ENCODE measurements around the gene MYH14.

Gene MYH14

DNA sequence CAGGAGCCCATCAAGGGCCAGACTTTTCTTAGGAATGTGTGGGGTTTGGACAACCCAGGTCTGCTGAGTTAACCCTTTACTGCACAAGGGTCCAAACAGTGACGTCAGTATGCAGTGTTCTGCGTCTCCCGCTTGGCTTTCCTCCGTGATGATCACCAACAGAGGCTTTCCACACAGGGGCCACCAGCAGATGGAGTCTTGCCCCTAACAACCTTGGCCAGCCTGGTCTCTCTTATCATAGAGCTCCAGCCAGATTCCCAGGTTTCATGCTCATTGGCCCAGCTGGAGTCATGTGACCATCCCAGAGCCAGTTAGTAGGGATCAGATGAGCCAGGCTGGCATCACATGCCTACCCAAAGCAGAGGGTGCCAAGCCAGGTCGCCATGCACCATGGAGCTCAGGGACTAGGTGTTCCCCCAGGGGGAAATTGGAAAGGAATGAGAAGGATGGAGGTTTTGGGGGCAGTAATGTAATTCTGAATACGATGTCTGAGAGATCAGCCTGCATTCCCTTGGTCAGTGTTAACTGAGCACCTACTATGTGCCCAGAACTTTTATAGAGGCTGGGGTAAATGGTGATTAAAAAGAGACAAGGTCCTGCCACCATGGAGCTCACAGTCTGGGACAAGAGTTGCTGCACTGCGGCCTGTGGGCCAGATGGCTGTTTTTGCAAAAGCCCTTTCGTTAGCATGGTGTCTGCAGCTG lies 61.2 kb downstream of the MYH14 start:
- ATAC-seq, result no peak

DNA sequence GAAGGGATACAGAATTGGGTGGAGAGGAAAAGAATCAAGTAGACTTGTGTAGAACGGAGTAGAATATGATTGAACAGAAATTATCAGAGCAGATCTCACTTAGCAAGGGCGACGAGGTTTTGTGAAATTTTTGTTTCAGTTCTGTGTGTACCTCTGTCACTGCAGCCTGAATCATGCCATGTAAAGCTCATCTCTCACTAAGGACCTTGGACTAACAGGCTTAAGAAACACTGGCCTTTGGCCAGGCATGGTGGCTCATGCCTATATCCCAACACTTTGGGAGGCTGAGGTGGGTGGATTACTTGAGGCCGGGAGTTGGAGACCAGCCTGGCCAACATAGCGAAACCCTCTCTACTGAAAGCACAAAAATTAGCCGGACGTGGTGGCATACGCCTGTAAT lies 62.6 kb downstream of the MYH14 start:
- no peak for ATAC-seq

- ATAC-seq, result no peak
Measured at GRCh38 chr19:50266896-50267295, 63.5 kb downstream of the MYH14 start.

- no peak for ATAC-seq
Measured at GRCh38 chr19:50268041-50268440, 64.6 kb downstream of the MYH14 start.

DNA sequence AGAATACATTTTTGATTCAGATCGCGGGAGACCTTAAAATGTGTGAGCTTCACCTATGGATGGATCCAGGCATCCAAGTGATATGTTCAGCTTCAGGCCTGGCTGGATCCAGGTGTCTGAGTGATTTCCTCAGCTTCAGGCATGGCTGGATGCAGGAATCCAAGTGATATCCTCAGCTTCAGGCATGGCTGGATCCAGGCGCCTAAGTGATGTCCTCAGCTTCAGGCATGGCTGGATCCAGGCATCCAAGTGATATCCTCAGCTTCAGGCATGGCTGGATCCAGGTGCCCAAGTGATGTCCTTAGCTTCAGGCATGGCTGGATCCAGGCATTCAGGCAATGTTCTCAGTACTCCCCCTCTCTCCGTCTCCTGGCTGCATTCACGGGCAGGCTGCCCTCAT lies 65.1 kb downstream of the MYH14 start:
- ATAC-seq, result no peak

GRCh38 chr19:50269653-50270052 lies 66.2 kb downstream of the MYH14 start:
- no peak for ATAC-seq

GRCh38 chr19:50272263-50272897 lies 69.0 kb downstream of the MYH14 start:
- no peak for ATAC-seq

DNA sequence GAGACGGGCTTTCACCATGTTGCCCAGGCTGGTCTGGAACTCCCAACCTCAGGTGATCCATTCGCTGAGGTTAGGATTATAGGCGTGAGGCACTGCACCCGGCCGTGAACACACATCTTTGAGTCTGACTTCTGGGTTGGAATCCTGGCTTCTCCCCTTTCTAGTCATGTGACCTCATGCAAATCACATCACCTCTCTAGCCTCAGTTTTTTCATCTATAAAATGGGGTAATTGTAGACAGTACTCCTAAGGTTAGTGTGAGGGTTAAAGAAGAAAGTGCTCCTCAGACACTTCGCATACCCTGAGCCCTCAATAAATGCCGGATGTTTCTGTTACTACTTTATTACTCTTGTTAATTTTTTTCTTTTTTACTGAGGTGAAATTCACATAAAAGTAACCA lies 70.4 kb downstream of the MYH14 start:
- ATAC-seq, result no peak

DNA sequence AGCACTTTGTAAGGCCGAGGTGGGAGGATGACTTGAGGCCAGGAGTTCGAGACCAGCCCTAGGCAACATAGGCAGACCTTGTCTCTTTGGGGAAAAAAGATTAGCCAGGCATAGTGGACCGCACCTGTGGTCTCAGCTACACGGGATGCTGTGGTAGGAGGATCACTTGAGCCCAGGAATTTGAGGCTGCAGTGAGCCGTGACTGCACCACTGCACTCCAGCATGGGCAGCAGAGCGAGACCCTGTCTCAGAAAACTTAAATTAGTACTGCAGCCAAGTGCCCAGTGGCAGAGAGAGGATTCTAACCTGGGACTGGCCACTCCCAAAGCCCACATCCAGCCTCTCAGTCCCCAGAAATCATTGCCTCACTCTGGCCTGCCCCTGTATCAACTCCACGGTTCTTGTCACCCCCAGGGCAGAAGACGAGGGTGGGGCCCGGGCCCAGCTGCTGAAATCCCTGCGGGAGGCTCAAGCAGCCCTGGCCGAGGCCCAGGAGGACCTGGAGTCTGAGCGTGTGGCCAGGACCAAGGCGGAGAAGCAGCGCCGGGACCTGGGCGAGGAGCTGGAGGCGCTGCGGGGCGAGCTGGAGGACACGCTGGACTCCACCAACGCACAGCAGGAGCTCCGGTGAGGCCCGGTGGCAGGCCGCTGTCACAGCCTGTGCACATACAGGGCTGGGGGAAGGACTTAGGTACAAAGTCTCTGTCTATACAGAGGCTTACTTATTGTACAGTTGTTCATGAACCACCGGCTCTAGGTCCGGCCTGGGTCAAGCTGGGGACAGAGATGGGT lies 72.4 kb downstream of the MYH14 start:
- no peak for ATAC-seq

GRCh38 chr19:50276370-50277063 lies 73.1 kb downstream of the MYH14 start:
- ATAC-seq, result no peak

DNA sequence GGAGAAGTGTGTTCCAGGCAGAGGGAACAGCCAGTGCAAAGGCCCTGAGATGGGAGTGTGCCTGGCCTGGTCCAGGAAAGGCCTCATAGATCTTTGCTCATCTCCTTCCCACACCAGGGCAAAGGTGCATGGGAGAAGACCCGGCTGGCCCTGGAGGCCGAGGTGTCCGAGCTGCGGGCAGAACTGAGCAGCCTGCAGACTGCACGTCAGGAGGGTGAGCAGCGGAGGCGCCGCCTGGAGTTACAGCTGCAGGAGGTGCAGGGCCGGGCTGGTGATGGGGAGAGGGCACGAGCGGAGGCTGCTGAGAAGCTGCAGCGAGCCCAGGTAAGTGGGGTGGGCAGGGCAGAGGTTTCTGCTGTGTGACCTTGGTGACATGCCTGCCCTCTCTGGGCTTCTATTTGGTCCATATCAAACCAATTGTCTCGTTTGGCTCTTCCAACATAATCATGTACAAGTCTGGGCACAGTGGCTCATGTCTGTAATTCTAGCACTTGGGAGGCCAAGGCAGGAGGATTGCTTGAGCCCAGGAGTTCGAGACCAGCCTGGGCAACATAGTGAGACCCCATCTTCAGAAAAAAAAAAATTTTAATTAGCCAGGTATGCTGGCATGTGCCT lies 74.7 kb downstream of the MYH14 start:
- ATAC-seq, result no peak

GRCh38 chr19:50280074-50280473 lies 76.7 kb downstream of the MYH14 start:
- ATAC-seq, result no peak

GRCh38 chr19:50280983-50281382 lies 77.6 kb downstream of the MYH14 start:
- ATAC-seq, result no peak

DNA sequence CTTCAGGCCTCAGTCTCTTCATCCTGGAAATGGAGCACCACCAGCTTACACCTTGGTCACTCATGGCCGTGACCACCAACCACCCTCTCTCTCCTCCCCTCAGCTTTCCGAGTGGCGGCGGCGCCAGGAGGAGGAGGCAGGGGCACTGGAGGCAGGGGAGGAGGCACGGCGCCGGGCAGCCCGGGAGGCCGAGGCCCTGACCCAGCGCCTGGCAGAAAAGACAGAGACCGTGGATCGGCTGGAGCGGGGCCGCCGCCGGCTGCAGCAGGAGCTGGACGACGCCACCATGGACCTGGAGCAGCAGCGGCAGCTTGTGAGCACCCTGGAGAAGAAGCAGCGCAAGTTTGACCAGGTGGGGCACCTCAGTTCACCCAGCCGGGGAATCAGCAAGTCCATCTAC lies 78.1 kb downstream of the MYH14 start:
- ATAC-seq, result no peak

DNA sequence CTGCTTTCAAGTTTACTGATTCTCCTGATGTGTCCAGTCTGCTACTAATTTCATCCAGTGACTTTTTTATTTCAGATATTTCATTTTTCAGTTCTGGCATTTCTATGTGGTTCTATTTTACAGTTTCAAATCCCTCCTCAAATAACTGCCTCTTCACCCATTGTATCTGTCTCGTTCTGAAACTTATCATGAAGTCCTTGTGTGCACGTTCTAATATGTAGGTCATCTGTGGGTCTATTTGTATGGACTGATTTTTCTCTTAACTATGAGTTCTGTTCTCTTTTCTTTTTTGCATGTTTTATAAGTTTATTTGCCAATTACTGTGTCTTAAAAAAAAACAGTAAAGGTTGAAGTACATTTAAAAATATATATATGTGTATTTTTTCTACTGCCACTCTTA lies 82.4 kb downstream of the MYH14 start:
- ATAC-seq, result no peak

GRCh38 chr19:50286443-50286842 lies 83.0 kb downstream of the MYH14 start:
- ATAC-seq, result no peak

DNA sequence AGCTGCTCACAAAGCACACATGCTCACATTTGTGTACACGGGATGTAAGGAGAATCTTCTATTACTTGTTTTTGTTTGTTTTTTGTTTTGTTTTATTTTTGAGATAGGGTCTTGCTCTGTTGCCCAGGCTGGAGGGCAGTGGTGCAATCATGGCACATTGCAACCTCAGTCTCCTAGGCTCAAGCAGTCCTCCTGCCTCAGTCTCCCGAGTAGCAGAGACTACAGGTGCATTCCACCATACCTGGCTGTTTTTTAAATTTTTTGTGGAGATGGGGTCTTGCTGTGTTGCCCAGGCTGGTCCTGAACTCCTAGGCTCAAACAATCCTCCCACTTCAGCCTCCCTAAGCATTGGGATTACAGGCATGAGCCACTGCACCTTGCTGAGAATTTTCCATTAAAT lies 83.9 kb downstream of the MYH14 start:
- ATAC-seq, result no peak

DNA sequence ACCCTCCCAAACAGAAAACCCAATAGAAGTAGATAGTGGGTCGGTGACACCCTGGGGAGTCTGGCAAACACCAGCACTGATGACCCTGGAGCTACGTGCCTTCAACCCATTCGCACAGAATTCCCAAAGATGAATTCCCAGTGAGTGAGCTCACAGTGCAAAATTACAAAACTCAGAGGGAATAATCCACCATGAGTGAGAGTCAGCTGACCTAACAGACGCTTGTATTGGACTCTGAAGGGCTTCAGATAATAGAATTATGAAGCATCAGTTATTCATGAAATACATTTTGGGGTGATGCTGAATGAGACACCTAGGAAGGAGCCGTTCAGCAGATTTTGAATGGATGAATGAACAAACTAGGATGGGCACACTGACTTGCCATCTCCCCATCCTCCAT lies 85.5 kb downstream of the MYH14 start:
- ATAC-seq, result no peak

DNA sequence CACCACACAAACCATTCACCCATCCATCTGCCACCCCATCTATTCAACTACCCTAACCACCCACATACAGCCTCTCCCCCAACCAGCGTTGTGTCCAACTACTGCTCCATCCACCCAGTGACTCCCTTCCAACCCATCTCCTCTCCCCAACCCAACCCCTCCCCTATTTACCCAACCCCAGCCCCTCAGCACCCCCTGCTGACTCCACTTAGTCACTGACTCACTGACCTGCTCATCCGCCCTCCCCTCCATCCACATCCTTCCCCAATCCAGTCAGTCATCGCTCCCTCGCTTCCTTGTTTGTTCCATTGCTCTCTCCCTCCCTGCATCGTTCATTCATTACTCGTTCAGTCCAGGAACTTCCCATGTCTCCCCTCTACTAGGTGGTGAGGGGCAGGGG lies 86.6 kb downstream of the MYH14 start:
- ATAC-seq, result no peak

- ATAC-seq, result no peak
Measured at GRCh38 chr19:50290775-50291174, 87.4 kb downstream of the MYH14 start.

DNA sequence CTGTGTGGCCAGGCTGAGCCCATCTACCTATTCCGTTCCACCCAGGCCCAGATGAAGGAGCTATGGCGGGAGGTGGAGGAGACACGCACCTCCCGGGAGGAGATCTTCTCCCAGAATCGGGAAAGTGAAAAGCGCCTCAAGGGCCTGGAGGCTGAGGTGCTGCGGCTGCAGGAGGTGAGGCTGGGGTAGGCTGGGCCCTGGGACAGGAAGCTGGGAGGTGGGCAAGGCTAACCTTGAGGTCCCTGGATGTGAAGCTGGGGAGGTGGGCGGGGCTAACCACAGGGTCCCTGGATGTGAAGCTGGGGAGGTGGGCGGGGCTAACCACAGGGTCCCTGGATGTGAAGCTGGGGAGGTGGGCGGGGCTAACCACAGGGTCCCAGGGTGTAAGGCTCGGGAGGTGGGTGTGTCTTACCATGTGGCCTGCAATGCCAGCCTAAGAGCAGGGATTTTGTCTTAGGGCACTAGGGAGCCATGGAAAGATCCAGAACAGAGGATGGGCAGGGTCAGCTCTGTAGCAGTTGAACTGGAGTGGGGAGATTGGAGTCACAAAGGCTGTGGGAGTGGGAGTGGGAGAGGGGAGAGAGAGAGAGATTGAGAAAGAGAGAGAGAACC lies 88.9 kb downstream of the MYH14 start:
- ATAC-seq, result no peak

DNA sequence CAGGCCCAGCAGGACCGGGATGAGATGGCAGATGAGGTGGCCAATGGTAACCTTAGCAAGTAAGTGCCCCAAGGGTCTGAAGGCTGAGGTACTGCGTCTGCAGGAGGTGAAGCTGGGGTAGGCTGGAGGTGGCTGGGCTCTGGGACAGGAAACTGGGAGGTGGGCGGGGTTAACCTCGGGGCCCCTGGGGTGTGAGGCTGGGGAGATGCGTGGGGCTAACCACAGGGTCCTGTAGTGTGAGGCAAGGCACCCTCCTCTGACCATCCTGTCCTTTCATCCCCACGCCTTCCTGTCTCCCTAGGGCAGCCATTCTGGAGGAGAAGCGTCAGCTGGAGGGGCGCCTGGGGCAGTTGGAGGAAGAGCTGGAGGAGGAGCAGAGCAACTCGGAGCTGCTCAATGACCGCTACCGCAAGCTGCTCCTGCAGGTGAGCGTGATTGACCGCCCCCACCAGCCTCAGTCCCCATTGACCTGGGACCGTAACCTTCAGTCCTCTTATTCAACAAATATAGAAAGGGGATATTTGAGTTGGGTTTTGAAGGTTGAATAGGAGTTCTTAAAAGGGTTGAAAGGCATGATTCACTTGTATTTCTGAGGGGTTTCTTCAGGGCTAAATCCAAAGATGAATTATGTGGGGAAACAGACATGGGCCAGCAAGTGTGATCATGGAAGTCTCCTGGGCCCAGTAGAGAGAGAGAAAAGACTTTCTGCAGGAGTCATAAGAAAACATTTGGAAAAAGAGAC lies 90.0 kb downstream of the MYH14 start:
- no peak for ATAC-seq

Data from activated CD4-positive, CD25-positive, alpha-beta regulatory T cell treated with anti-CD3 and anti-CD28 coated beads, Interleukin-2, amount 50 U/mL, for 24 hours (primary cell).